Osteoblast (primary cell): ENCODE results near the gene SNED1. TPM values are rescaled to one million over a fixed set of nuclear protein-coding genes. Genes with fewer than 3 reads are reported as not detected.

Experiments
- DNase-seq: peaks from one replicate; pipeline ENCODE4 v3.0.0; 2011; ENCODE audit warnings: low spot score, mixed read lengths; ENCODE audit not compliant: insufficient read length; ENCODE audit errors: missing footprints
- H2AFZ ChIP-seq: 2 replicates; pipeline ENCODE4 v1.6.0; 2011; ENCODE audit warnings: mild to moderate bottlenecking, low read length
- H3K27ac ChIP-seq: 2 replicates; pipeline ENCODE4 v1.5.1; 2011; ENCODE audit warnings: mild to moderate bottlenecking, low read depth, low read length, moderate library complexity
- H3K27me3 ChIP-seq: 2 replicates; pipeline ENCODE4 v1.6.0; 2012; ENCODE audit warnings: mild to moderate bottlenecking, control low read depth, inconsistent platforms, low read length, moderate library complexity; ENCODE audit not compliant: insufficient read depth
- H3K36me3 ChIP-seq: 2 replicates; pipeline ENCODE4 v1.5.1; 2011; ENCODE audit warnings: mild to moderate bottlenecking, low read length, control low read depth, moderate library complexity; ENCODE audit not compliant: insufficient read depth
- H3K4me1 ChIP-seq: 2 replicates; pipeline ENCODE4 v1.5.1; 2011; ENCODE audit warnings: mild to moderate bottlenecking, low read length, control low read depth, moderate library complexity; ENCODE audit not compliant: insufficient read depth
- H3K4me2 ChIP-seq: 2 replicates; pipeline ENCODE4 v1.6.0; 2011; ENCODE audit warnings: mild to moderate bottlenecking, low read length; ENCODE audit not compliant: insufficient read depth
- H3K4me3 ChIP-seq: fragments of 200-600 bp; sonication (generic); 3 replicates; pipeline ENCODE4 v1.5.1; 2012; ENCODE audit warnings: mild to moderate bottlenecking, low read length, inconsistent platforms; ENCODE audit not compliant: insufficient read depth
- H3K79me2 ChIP-seq: 2 replicates; pipeline ENCODE4 v1.6.0; 2012; ENCODE audit warnings: mild to moderate bottlenecking, low read length, control low read depth, inconsistent platforms; ENCODE audit not compliant: insufficient read depth
- H3K9me3 ChIP-seq: 2 replicates; pipeline ENCODE4 v1.5.1; 2011; ENCODE audit warnings: low read depth, low read length, control low read depth
- H4K20me1 ChIP-seq: 2 replicates; pipeline ENCODE4 v1.6.0; 2012; ENCODE audit warnings: mild to moderate bottlenecking, low read length, control low read depth; ENCODE audit not compliant: insufficient read depth
- total RNA-seq: library from RNA; depleted of rRNA; stranded (reverse); fragments of >200 nt; gene quantifications from 2 replicates; pipeline ENCODE4 v1.2.3, GENCODE V29; 2012
- TF ChIP-seq, protein P1 (sequence below): IDR thresholded peaks from 2 replicates; pipeline ENCODE4 v1.5.1; 2011; ENCODE audit warnings: mild to moderate bottlenecking, low read depth, low read length, moderate library complexity; ENCODE audit errors: extremely low read depth

SNED1 gene
- total RNA-seq, 1 donor = 94.8 TPM

DNA sequence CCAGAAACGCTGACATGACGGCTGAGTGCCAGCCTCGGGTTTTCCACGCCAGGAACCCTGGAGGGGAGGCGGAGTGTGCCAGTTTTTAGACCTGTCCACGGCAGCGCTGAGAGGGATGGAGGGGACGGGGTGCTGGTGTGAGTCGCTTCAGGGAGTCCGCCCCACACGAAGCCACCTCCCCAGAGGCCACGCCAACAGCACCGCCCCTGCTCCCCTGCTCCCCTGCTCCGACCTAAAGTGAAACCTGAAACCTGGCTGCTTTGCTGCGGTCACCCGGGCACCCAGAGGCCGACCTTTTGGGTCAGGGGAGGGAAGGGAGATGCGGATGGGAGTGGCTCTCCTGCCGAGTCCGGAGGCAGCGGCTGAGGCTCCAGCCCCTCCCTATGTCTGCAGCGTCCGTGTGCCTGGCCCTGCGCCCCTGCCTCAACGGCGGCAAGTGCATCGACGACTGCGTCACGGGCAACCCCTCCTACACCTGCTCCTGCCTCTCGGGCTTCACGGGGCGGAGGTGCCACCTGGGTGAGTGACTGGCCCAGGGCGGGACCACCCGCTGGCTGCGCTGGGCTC, 38.1 kb downstream of the SNED1 start:
- Histone ChIP-seq H3K4me3 (no peak overlapping the region), H3K27me3 (no peaks in the 10 kb centered on the region), H3K79me2 (no peaks in the 10 kb centered on the region), H4K20me1 (peaks cover 19% of the 10 kb centered on the region), H3K9me3 (no peaks in the 10 kb centered on the region), H3K36me3 (peaks cover 21% of the 10 kb centered on the region), H2AFZ (no peak overlapping the region), H3K4me2 (no peak overlapping the region), H3K4me1 (no peaks in the 10 kb centered on the region), H3K27ac (no peak overlapping the region)
- TF ChIP-seq, protein P1, sequence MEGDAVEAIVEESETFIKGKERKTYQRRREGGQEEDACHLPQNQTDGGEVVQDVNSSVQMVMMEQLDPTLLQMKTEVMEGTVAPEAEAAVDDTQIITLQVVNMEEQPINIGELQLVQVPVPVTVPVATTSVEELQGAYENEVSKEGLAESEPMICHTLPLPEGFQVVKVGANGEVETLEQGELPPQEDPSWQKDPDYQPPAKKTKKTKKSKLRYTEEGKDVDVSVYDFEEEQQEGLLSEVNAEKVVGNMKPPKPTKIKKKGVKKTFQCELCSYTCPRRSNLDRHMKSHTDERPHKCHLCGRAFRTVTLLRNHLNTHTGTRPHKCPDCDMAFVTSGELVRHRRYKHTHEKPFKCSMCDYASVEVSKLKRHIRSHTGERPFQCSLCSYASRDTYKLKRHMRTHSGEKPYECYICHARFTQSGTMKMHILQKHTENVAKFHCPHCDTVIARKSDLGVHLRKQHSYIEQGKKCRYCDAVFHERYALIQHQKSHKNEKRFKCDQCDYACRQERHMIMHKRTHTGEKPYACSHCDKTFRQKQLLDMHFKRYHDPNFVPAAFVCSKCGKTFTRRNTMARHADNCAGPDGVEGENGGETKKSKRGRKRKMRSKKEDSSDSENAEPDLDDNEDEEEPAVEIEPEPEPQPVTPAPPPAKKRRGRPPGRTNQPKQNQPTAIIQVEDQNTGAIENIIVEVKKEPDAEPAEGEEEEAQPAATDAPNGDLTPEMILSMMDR = no peak
- no peak for DNase-seq

DNA sequence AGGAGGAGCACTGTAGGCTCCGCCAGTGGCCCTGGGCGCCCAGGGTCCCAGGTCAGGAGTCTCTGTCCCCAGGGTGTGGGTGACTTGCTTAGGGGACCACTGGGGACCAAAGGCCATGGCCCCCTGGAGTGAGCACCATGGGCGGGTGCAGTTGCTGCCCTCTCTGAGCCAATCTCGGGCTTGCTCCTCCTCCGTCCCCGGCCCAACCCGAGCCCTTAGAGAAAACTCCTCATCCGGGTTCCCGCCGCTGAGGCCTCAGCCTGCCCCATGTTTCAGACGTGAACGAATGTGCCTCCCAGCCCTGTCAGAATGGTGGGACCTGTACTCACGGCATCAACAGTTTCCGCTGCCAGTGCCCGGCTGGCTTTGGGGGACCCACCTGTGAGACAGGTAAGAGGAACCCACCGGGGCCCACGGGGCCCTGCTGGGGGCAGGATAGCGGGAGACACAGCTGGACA, 38.6 kb downstream of the SNED1 start:
- no peak for DNase-seq
- Histone ChIP-seq H3K4me1 (no peaks in the 10 kb centered on the region), H3K4me3 (no peak overlapping the region), H3K79me2 (no peaks in the 10 kb centered on the region), H3K4me2 (no peak overlapping the region), H3K36me3 (peaks cover 16% of the 10 kb centered on the region), H2AFZ (no peak overlapping the region), H3K9me3 (no peaks in the 10 kb centered on the region), H3K27me3 (no peaks in the 10 kb centered on the region), H4K20me1 (peaks cover 14% of the 10 kb centered on the region), H3K27ac (no peak overlapping the region)
- TF ChIP-seq, protein P1 = no peak

DNA sequence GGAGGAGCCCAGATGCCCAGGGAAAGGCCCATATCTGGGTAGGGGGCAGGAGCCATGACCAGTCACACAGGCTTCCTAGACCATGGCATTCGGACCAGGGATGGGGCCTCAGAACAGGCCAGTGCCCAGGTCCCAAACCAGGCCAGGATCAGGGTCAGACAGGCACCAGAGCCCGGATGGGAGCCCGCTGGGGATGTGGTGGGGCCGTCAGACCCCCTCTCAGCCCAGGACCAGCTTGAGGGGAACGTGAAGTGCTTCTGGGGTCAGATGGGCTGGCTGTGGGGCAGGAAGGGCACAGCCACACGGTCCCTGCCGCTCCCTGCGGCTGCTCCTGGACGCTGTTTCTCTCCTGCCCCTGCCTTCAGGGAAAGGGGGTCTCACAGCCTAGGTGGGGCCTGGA, 39.1 kb downstream of the SNED1 start:
- Histone ChIP-seq H3K36me3 (peaks cover 16% of the 10 kb centered on the region), H3K27ac (no peak overlapping the region), H3K79me2 (no peaks in the 10 kb centered on the region), H3K4me1 (no peaks in the 10 kb centered on the region), H4K20me1 (peaks cover 14% of the 10 kb centered on the region), H3K27me3 (no peaks in the 10 kb centered on the region), H3K4me3 (no peak overlapping the region), H2AFZ (no peak overlapping the region), H3K4me2 (no peak overlapping the region), H3K9me3 (no peaks in the 10 kb centered on the region)
- TF ChIP-seq, protein P1 = no peak
- DNase-seq = no peak

DNA sequence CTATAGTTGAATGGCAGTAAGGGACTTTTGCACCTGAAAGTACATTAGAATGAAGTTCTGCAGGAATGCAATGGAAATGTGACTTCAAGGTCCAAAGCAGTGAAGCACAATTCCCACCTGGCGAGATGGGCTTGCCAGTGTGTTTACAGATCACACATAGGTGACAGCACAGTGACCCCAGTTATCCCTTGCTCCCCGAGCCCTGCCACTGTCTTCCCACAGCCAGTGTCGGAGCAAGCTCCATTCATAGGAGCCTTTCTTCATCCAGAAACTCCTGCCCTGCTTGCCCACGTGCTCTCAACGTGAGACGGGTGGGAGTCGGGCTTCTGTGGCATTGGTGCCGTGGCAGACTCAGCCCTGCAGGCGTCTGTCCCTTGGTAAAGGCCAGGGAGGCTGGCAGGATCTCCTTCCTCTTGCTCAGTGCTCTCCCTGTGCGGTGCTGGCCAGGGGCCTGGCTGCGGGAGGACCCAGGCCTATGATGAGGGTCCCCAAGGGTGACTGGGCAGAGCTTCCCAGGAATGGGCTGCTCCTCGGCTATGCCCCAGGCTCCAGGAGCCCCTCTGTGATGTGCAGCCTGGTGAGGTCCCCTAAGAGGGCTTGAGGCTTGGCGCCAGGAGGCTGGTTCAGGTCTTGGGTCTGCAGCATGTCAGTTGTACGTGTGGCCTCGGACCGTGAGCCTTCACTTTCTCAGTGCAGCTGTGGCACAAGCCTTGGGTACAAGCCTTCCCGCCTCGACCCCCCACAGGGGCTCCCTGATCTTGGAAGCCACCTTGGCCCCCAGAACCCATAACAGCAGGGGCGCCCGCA, 40.2 kb downstream of the SNED1 start:
- DNase-seq = no peak
- H3K4me3 ChIP-seq = no peak overlapping the region
- peaks cover 16% of the 10 kb centered on the region for H3K36me3 ChIP-seq
- no peaks in the 10 kb centered on the region for H3K9me3 ChIP-seq
- H3K4me2 ChIP-seq = no peak overlapping the region
- H3K79me2 ChIP-seq = no peaks in the 10 kb centered on the region
- H4K20me1 ChIP-seq = peaks cover 14% of the 10 kb centered on the region
- no peaks in the 10 kb centered on the region for H3K4me1 ChIP-seq
- H3K27ac ChIP-seq = no peak overlapping the region
- no peaks in the 10 kb centered on the region for H3K27me3 ChIP-seq
- TF ChIP-seq, protein P1 = no peak
- H2AFZ ChIP-seq = no peak overlapping the region
